GM19043 (cell line): ENCODE results near the gene GPR176.

Experiments used
- ATAC-seq: cut with Tn5 transposase; IDR thresholded peaks from one replicate; pipeline ENCODE4 v1.9.1; 2021; ENCODE audit warnings: low read depth; ENCODE audit not compliant: unreplicated experiment

GPR176 gene

DNA sequence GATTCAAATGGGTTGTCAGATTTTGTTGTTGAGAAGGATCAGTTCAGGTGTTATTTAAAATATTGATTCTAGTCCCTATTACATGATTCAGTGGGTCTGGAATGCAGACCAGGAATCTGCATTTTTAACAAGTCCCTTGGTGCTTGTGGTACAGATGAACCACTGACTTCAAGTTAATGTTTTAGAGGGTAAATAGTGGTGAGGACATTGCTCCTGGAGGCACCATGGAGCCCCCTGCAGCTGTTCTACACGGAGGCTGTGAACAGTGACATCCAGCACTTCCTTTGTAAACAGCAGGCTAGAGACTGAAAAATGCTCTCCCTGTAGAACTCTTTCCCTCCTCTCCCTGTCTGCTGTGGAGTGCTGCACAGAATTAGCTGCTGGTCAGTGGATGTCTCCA lies 132.6 kb downstream of the GPR176 start:
- ATAC-seq = no peak

DNA sequence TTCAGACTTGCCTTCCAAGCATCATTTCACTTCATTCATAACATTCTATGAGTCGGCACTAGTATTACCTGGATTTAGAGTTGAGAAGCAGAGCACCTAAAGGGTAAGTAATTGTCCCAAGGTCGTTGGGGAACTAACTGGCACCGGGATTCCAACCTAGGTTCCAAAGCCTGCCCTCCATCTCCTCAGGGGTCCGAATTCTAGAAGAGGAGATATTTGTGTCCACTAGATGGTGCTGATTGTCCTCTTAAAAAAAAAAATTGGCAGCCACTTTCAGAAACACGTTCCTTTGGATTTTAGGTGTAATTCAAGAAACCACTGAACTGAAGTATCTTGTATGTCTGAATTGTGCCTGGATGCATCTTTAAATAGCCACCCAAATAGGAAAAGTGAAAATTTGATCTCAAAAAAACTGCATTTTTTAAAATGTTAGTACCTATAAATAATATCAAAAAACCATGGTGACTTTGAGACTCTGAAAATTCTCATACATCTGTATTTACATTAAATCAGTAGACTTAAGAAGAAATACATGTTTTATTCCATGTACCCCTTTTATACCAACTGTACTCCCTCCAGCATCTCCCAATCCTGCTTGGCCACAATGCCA lies 133.5 kb downstream of the GPR176 start:
- ATAC-seq = no peak

DNA sequence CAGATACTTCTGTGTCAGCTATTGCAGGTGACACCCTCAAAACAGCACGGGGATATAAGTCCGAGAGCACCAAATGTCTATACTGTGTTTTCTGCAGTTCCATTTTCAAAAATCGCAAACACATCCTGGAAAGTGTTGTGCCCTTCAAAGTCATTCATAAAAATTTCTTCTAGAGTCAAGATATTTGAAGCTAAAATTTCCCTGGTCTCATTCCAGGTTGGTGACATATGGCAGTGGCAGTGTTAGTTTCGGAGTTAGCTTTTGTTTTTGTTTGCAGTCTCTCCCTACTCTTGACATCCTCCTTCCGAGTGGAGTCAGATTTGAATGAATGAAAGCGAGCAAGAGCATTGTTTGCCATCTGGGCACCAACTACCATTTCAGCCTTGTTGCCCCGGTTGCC lies 134.2 kb downstream of the GPR176 start:
- no peak for ATAC-seq

DNA sequence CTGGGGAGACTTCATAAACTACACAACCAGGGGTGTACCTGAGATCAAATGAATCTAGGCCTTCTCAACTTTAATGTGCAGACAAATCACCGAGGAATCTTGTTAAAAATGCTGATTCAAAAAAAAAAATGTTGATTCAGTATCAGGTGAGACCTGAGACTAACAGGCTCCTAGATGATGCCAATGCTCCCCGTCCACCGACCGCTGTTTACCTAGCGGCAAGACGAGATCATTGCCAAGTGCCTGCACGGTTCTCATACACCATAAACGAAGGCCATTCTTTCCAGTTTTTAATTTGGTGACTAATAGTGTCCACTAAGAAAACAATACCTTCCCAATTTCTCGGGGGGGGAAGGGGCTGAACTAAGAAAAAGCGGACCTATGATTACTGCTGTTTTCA lies 134.9 kb downstream of the GPR176 start:
- ATAC-seq = no peak

DNA sequence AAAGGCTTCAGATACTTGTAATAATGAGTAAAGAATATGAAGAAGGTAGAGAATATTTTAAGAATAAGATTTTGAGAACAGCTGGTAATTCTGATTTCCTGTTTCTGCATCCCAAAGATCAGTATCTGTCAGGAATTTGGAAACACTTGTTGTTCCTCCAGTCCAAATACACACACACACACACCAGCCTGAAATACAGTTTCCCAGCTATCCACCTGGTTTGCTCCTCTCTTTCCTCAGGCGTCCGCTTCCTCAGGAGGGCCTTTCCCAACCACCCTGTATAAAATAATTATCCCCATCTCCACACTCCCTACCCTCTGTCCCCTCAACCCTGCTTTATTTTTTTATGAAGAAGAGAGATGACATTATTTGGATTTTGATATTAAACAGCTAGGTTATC lies 135.4 kb downstream of the GPR176 start:
- ATAC-seq = no peak

DNA sequence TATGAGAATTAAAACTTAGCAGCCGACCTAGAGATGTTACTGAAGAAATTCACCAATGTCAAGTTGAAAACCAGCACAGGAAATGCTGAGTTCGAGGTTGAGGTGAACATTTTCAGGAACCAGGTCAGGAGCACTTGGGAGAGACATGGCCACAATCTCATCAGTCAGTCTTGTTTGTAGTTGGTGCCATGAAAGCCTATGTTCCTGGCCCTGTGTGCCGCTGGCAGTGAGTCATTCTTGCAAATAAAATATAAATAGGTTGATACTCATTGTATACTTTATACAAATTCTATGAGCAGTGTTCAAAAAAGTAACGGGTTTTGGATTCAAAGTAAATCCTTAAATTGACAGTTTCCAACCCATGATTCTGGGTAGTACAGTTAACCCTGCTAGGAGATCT lies 135.9 kb downstream of the GPR176 start:
- ATAC-seq = no peak

DNA sequence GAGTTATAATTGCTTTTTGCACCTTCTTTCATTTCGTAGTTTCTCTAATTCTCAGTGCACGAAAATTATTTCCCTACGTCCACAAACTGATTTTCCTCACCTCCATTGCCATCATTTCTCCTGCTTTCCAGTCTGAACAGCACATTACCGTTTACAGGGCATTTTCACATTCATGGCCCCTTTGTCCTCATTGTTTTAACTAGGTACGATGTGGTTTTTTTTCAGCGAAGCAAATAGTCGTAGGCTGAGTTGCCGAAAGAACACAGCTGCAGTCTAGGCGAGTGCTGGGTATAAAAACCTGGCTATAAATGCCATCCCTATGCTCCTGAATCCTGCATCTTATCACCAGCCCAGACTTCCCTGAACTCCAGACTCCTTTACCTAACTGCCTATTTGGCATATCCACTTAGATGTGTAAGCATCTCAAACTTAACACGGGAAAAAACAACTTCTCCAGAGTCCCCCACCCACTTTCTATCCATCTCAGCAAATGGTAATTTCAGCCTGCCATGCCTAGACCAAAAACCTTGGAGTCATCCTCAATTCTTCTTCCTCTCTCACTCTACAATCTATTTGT lies 136.7 kb downstream of the GPR176 start:
- ATAC-seq = no peak

DNA sequence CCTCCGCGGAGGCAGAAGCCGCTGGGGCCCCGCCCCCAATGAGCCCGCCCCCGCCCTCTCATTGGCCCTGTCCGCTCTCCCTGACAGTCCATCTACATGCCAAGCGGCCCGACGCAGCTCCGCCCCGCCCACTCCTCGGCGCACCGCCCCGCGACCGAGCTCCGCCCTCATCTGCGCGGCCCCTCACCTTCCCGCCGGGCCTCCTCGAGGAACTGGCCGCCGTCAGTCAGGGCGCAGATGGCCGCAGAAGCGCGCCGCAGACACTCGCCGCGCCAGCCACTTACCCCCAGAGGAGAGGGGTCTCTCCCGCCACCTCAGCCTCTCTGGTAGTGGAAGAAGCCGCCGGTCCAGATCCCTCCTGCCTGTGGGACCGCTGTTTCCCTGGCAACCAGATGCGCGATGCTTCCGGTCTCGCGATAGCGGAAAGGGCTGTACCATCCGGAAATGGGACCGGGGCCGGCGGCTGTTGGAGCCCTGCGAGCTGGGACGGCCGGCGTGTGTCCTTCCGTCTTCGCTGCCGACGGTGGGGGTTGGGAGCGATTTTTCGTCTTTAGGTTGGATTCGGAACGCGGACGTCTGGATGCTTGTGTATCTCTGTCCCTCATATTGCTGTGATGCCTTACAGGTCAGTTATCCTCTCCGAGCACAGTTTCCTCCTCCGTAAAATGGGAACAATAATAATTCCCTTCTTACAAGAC lies 137.5 kb downstream of the GPR176 start, which contains the start of gene FSIP1:
Gene FSIP1 (minus strand): TSS at position 401 of the 698 bp plus-strand sequence. CDS start 6,317 bp downstream, outside the sequence.
- ATAC-seq = peak; percentile 98

DNA sequence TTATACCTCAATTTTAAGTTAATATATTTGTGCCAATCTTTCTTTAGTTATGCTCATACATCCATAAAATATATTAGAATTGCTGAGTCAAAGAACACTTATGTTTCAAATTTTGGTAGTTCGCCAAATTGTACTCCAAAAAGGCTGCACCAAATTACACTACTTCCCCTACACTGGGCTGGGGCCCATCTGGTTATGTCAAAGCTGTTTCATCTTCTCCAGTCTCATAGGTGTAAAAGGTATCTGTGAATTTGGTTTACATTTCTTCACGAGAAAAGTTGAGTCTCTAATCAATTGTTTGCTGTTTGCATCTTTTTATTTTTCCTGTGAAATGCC lies 138.1 kb downstream of the GPR176 start:
- ATAC-seq = no peak

DNA sequence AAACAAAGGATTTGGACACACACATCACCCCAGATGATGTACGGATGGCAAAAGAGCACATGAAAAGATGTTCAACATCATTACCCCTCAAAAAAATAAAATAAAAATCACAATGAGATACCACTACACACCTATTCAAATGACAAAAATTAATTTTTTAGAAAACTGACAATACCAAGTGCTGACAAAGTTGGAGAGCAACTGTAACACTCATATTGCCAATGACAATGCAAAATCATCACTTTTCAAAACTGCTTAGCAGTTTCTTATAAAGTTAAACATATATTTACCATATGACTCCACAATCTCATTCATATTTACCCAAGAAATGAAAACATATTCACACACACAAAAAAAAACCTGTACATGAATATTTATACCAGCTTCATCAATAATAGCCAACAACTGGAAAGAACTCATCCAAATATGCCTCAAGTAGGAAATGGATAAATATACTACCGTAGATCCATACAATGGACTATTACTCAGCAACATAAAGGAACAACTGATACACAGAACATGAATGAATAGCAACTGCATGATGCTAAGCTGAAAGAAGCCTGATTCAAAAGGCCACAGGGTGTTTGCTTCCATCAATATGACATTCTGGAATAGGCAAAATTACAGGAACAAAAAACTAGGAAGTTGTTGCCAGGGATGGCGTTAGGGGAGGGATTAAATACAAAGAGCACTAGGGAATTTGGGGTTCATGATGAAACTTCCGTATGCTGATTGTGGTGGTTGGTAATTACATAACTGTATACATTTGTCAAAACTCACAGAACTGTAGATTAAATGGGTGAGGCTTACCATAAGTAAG lies 138.7 kb downstream of the GPR176 start:
- ATAC-seq = no peak

DNA sequence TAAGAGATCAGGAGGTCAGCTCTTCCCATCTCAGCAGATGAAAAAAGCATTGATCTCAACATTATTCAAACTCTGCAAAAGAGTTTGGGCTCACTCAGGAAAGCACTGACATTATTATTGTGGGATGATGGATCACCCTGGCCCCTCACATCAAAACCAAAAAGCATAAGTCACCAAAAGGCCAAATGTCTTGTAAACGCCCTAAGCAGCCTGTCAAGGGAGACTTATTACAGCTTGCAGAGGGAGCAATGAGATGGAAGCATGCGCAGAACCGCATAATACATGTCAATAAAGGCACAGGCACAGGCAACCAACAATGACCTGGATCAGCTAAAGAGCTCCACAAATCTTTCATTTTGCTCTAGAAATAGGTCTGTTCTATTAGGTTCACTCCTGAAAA lies 142.0 kb downstream of the GPR176 start:
- ATAC-seq = no peak

DNA sequence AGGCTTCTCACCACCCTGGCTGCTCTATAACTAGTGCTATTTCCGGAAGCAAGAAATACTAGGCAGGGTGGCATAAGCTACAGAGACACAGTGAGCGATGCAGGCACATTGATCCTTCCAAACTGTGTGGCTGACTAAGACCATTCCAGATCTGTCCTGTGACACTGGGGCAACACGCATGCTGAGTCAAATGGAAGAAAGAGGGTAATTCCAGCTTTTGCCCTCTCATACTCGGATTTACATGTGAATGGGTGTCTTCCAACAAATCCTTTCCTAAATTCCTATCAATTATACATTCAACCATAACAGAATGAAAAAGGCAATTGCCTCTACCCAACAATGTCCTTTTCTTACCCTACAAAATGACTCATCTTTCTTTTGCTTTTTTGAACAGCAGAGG lies 142.6 kb downstream of the GPR176 start:
- ATAC-seq = no peak

DNA sequence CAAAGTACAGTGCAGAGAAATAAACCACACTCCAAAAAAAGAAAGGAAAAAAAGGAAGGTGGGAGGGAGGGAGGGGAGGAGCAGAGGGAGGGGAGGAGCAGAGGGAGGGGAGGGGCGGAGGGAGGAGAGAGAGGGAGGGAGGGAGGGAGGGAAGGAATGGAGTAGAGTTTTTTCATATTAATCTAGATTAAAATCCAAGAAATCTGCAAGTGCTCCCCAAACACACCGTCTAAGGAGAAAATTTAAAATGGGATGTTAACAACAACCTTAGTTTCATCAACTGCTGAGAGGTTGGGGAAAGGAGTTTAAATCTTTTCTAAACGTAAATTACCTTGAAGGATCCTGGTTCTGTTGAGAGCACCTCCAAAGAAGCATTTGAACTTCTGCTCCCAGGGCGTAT lies 144.0 kb downstream of the GPR176 start:
- ATAC-seq = no peak

DNA sequence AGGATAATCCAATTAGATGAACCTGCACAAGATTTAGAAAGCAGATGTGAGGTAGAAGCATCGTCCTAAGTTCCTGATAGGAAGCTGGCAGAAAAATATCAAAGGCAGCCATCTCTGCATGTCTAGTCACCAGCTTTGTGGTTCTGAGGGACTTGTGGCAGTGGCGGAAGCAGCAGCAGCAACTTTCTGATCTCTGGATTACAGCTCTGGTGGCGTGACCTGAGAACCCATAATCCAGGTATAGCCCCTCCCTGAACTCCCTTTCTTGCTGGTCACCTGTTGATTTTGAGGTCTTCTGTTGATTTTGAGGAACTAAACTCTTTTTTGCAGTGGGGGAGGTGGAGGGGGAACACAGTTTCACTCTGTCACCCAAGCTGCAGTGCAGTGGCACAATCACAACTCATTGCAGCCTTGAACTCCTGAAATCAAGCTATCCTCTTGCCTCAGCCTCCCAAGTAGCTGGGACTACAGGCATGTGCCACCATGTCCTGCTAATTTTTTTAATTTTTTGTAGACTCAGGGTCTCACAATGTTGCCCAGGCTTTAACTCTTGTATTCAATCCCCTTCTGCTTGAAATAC lies 145.3 kb downstream of the GPR176 start:
- ATAC-seq = no peak

DNA sequence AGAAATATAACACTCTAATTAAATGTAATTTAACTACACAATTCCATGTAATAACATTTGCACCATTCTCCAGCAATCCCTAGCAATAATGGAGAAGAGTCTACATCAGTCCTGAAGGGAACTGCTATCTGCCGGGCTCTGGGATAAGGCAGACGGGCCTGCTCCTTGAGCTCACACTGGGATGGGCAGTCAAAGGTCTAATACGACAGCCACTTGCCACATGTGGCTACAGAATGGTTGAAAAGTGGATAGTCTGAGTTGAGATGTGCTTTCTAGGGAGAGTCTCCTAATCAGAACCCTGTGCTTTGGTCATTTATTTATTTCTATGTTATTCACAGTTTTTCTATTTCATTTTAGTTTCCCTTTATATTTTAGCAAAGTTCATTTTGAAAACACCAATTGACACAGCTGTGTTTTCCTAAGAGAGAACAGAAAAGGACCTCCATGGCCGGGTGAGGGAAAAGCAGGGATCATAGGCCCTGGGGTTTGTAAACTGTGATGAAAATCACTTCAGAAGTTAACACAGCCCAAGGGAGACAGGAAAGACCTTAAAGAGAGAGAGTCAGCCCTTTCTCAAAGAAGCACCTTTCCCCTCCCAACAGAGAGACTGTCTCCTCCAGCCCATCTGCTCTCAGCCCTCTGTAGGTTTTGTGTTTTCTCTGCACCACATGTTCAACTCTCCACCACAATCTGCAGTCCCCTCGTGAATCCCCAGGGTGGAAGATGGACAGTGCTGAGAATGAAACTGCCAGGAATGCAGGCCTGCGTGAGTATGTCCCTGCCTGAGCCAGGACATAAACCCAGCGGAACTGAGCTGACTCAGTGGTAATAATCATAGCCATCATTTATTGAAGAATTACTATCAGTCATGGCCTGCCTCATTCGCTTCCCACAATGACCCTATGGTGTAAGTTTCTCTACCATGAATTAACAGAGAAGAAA lies 149.0 kb downstream of the GPR176 start:
- no peak for ATAC-seq

DNA sequence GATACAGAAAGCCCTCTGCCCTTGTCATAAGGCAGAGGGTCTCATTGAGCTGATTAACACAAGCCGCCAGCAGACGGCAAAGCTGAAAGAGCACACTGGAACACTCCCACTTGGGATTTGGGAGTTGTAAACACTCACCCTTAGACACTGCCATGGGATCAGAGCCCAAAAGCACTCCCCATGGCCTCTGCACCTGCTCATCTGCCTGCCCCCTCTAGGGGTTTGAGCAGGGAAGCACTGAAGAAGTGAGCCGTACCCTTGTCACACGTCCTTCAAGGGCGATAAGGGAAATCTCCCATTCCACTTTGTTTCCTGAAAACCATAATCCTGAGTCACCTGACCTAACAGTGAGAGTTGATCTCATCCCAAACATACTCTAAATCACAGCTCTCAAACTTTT lies 152.1 kb downstream of the GPR176 start:
- ATAC-seq = no peak

DNA sequence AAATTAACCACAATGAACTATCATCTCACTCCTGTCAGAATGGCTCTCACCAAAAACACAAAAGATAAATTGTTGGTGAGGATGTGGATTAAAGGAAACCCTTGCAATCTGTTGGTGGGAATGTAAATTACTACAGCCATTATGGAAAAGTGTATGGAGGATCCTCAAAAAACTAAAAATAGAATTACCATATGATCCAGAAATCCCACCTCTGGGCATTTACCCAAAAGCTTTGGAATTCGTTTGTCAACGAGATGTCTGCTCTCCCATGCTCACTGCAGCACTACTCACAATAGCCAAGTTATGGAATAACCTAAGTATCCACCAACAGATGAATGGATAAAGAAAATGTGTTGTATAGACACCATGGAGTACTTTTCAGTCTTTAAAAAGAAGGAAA lies 159.1 kb downstream of the GPR176 start:
- no peak for ATAC-seq

DNA sequence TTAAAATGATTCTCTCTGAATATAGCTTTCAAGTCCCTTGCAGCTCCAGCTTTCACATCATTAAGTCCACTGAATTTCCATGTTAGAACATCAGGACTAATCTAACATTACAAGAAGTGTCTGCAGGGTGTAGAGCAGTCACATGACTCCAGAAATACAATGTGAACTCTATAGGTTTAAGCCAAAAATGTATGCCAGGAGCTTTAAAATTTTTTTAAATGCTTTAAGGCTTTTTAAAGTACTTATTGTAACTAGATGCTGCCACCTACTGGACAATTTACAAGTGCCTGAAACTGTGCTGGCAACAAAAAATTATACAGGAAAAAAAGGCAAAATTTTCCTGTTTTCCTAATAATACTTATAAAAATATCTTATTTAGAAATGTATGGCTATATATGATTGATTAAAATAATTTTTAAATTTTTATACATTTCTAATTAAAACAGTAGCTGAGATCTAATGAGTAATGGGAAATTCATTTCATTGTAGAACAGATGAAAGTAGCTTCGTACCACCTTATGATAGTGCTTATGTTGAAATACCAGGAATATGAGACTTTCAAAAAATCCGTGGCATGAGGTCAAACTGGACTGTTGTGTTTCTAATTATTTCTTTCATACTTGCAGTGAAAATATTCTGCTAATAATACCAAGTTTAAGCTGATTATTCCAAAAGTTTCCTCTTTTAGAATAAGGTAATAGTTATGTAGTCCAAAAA lies 163.1 kb downstream of the GPR176 start:
- no peak for ATAC-seq

DNA sequence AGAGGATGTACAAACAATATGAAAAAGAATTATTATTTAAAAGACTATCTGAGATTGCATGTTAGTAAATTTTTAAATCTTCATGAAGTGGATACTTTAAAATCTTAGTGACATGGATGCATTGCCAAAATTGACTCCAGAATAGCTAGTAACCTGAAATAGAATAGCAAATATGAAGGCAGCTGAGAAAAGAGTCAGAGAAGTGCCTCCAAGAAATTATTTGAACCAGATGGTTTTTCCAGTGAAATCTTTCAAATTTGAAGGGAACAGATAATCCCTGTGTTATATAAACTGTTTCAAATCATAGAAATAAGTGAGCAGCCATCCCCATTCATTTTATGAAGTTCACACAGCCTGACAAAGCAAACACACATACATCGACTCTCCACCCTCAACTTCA lies 167.1 kb downstream of the GPR176 start:
- no peak for ATAC-seq
